Stimulated activated CD4-positive, alpha-beta T cell treated with anti-CD3 and anti-CD28 coated beads, Interleukin-4, amount 100 ng/mL, for 4 hours (primary cell): ENCODE results near the gene CREBBP.

ENCODE experiments used
- DNase-seq, 2 experiments: peaks; one replicate each; pipeline ENCODE4 v3.0.0-alpha.2; 2020

The CREBBP gene

GRCh38 chr16:3761375-3762106 lies 119.0 kb downstream of the CREBBP start:
- DNase-seq, result no peak

DNA sequence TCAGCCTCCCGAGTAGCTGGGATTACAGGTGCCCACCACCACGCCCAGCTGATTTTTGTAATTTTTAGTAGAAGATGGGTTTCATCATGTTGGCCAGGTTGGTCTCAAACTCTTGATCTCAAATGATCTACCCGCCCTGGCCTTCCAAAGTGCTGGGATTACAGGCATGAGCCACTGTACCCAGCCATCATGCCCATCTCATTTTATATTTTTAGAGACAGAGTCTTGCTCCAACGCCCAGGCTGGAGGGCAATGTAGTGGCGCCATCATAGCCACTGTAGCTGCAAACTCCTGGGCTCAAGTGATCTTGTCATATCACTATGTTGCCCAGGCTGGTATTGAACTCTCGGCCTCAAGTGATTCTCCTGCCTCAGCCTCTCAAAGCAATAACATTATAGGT lies 120.0 kb downstream of the CREBBP start:
- no peak for DNase-seq

- DNase-seq, result no peak
These were observed 120.8 kb downstream of the CREBBP start for GRCh38 chr16:3759736-3760135.

- DNase-seq, result no peak
These were observed 124.4 kb downstream of the CREBBP start for GRCh38 chr16:3756113-3756512.

DNA sequence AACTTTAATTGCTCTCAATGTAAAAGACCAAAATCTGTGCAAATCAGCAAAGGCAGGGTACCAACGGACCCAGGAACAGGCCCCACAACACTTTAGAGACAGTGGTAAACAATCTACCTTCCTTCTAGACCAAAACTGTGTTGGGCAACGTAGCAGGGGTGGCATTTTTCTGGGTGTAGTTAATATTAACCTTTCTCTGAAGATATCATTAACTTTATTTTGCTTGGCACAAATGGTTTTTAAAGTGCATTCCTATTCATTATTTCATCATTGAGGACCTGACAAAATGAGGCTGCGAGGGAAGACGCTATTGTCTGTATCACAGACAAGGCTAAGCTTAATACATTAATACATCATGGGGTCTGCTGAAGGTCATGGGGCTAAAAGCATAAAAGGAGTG lies 125.3 kb downstream of the CREBBP start:
- DNase-seq, result no peak

DNA sequence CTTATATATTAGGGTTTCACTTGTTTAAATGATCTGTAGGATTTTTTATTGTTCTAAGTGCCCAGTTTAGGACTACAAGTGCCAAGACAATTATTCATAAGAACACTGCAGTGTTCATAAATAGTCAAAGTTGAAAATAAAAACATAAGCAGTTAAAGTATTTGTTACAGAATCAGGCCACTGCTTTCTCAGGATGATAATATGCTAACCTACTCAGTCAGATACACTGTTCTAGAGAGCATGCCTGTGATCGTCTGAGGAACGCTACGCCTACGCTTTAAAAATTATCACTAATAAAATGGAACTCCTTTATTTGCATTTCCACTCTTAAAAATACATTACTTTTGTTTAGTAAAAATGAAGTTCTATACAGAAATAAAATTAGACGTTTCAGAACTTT lies 125.7 kb downstream of the CREBBP start:
- DNase-seq, result no peak

GRCh38 chr16:3754081-3754703 lies 126.3 kb downstream of the CREBBP start:
- DNase-seq, result no peak

DNA sequence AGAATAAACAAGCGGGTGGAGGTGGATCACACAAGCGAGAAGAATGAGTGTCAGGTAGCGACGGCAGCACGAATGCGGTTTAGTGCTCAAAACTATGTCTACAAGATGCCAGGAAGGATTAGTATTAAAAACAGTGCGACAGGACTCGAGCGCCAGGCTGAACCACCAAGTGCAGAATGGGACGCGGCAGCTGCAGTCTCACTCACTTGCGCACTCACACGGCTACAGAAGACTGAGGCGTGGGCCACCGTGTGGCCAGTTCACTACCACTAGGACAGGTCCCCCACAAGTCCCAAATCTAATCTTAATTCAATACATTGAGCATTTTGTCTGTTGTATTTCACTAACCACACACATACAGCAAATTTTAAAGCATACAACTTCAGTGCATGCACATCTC lies 127.5 kb downstream of the CREBBP start:
- no peak for DNase-seq

GRCh38 chr16:3751878-3752277 lies 128.6 kb downstream of the CREBBP start:
- no peak for DNase-seq

GRCh38 chr16:3748307-3748706 lies 132.2 kb downstream of the CREBBP start:
- no peak for DNase-seq

DNA sequence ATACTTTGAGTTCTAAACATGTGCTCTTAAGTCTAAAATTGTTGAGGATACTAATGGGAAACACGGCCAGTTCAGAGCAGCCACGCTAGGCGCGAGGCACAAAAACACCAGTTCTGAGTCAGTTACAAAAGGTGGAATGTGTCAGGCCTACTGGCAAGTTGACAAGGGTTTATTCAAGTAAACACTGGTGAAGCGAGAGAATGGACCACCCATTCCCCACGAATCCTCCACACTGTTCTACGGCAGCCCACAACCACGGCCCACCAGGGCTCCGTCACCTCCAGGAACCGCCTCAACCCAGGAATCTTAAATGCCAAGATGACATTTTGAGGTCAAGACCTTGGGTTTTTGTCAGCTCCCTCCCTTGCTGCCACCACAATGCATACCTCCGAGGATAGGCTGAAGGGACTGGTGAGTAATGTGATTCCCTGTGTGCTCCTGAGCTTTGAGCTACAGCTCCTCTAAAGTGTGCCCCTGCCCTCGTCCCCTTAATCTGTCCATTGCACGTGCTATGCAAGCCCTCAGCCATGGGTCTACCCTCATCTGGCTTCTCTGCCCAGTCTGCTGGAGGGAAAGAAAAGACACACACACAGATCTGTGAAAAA lies 134.7 kb downstream of the CREBBP start:
- no peak for DNase-seq

GRCh38 chr16:3744018-3744417 lies 136.5 kb downstream of the CREBBP start:
- no peak for DNase-seq

GRCh38 chr16:3740934-3741333 lies 139.6 kb downstream of the CREBBP start:
- no peak for DNase-seq

GRCh38 chr16:3740186-3740585 lies 140.3 kb downstream of the CREBBP start:
- DNase-seq, result no peak

GRCh38 chr16:3739636-3740035 lies 140.9 kb downstream of the CREBBP start:
- DNase-seq, result no peak

GRCh38 chr16:3738541-3738940 lies 142.0 kb downstream of the CREBBP start:
- DNase-seq, result no peak

- DNase-seq, result no peak
These were observed 142.4 kb downstream of the CREBBP start for GRCh38 chr16:3738128-3738527.

GRCh38 chr16:3737181-3737580 lies 143.3 kb downstream of the CREBBP start:
- no peak for DNase-seq

- DNase-seq, result no peak
These were observed 144.4 kb downstream of the CREBBP start for GRCh38 chr16:3736116-3736515.

DNA sequence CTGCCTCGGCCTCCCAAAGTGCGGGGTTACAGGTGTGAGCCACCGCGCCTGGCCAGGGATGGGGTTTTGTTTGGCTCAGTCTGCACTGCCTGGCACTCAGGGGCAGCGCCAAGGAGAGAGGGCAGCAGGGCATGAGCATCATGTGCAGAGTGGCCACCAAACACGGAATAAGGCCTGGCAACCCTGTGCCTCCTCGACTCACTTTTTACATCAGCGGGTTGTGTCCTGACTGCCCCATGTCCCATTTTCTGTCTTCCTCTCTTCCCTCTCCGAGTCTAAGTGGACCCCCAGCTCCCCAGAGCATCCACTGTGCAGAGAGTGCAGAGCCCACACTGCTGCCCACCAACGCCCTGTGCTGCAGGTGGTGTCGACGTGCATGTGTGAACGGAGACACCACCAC lies 145.0 kb downstream of the CREBBP start:
- no peak for DNase-seq

GRCh38 chr16:3734758-3735221 lies 145.7 kb downstream of the CREBBP start:
- no peak for DNase-seq

DNA sequence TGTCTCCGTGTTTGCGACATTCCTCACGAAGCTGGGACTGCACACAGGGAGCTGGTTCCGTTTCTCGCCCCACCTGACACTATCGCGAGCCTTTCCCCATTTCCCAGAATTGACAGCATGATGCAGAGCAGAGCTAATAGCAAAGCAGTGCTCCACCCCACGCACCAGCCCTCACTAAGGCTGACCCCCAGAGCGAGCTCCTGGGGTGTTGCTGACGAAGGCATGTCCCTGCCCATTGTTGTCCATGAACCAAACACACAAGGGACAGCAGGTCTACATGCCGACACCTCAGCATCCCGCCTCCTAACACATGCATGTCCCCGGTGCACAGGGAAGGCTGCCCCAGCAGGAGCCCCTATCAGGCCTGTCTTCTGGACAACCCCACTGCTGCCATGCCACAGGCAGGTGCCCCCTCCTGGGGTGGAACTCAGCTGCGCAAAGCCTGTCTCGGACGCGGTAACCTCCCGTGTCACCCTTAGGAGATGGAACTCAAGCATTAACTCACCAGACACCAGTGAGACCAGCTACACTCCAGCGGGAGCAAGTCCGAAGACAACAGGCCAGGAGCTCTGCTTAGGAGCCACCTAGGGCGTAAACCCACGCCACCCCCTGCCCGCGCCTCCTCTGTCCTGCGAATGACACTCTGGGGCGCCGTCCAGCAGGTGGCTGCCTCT lies 146.3 kb downstream of the CREBBP start:
- DNase-seq, result no peak

GRCh38 chr16:3732171-3732570 lies 148.3 kb downstream of the CREBBP start:
- no peak for DNase-seq
